Superior temporal gyrus (tissue), 1 donor: ENCODE results near the gene GABRB2.
A peak's percentile ranks its signal among the peaks of the same experiment; 100 is the strongest.
"Not testable (repeated sequence)": the region's sequence is repeated elsewhere in the genome, so short reads cannot be mapped to it uniquely, and the experiment has no call there.

Source experiments
- DNase-seq: peaks from one replicate; pipeline ENCODE4 v3.0.0-alpha.2; 2016; ENCODE audit errors: extremely low spot score

Gene GABRB2

DNA sequence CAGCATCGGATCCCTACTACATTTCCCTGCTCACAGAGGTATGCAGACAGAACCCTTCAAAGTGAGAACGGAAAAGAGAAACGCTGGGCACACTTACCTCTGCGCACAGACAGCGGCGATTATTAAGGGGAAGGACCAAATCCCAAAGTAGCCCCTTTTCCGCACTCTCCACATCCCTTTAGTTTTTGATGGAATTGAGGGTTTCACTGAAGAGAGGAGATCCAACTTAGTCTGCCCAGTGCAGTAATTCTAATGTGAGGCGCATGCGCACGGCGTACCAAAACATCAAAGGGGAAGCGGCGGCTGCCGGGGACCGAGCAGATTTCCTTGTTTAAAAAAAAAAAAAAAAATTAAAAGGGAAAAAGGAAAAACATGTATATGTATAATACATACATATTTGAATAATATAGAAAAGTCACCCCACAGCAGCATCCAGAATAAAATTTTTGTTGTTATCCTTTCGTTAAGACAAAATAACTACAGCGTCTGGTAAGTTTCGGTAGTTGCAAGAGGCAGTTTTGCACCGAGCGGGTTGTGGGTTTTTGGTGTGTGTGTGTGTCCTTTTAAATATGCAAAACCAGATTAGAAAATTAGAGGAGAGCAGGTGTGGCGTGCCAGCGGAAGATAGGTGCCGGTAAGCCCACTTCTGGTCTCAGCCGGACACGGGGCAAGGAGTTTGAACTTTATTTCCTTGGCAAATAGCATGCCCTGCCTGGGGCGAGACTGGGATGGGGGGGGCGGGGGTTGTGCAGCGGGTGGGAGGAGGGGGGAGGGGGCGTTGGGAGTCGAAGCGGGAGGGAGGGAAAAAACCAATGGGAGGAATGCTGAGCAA, at the start of gene GABRB2:
Gene GABRB2 (minus strand): TSS at position 256 of the 832 bp plus-strand sequence. CDS start 82 bp downstream, at position 174.
- peak; percentile 81 for DNase-seq

DNA sequence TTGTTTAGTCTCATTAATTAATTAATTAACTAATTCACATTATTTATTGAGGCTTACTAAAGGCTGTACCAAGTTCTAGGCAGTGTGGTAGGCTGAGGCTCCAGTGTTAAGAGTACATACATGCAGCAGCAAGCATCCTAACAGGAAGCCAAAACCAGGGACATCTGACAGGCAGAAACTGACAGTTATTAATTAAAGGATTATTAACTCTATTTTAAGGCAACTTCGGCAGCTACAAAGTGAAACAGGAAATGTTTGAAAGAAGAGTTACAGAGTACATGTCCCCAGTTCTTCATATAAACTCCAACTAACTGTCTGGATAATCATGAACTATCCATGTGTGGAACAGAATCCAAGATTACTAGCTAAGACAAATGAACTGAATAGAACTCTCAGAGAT, 39.3 kb upstream of the GABRB2 start:
- DNase-seq = no peak

- DNase-seq = no peak
Measured at GRCh38 chr5:161580621-161581020, 34.1 kb upstream of the GABRB2 start.

DNA sequence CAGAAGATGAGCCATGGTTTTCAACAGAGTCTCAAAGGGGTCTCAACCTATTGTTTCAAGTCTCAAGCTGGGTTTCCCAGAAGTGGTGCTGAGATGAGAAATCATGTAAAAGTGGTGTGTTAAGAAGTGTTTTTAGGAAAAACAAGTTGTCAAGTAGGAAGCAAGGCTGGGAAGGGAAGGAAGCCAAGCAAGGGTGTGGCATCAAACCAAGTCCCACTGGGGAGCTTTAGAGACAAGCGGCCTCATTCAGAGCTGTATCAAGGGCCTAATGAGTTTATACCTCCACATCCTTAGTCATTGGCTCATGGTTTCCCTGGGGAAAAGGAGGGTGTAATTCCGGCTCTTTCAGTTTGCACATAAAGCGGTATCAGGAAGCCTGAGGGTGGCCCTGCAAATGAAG, 26.4 kb upstream of the GABRB2 start:
- DNase-seq = no peak

DNA sequence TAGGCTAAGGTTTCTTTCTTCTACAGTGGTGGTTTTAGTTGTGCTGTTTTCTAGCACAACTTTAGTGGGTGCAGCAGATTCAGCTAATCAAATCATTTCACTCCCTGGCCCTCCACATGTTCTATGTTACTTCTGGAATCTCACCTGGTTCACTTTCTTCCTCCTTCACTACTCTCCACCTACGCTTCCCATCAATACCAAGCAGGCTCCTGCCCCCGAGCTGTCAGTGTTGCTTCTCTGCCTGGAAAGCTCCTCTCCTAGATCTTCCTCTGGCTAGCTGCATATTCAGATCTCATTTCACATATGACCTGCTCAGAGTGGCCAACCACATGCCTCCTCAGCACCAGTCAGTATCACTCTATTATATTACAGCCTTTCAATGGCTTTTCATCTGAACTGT, 19.6 kb upstream of the GABRB2 start:
- DNase-seq = no peak

GRCh38 chr5:161562446-161562845, 15.9 kb upstream of the GABRB2 start:
- DNase-seq = no peak

- no peak for DNase-seq
Measured at GRCh38 chr5:161549106-161549505, 2.6 kb upstream of the GABRB2 start.

GRCh38 chr5:161548487-161549094, 2.1 kb upstream of the GABRB2 start:
- no peak for DNase-seq

DNA sequence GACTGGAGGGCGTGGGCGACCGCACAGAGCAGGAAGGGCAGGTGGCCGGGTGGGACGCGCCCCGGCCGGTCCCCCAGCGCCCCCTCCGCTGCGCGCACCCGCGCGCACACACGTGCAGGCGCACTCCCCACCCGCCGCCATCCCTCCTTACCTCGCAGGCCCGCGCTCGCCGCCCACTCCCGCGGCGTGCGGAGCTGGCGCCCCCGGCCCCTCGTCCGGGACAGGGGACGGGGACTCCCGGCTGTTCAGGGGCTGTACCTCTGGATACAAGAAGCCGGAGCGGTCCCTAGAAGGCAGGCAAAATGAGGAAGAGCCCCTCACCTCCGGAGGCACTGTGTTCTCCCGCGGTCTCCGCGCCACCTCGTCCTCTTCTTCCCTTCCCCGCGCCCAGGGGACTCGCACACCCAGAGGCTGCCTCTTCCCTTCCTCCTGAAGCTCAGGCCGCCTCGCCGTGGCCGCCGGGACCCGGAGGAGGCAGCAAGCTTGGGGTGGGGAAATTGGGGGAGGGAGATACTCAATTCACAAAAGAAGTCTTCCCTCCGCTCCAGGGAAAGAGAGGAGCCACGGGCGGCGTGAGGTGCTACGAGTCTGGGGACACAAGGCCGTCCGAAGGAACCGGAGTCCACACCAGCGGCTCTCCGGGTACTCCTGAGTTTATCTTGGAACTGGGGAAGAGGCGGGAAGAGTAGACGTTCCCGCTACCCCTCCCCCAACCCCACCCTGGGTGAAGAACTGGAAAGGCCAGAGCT, 1.4 kb upstream of the GABRB2 start:
- no peak for DNase-seq

DNA sequence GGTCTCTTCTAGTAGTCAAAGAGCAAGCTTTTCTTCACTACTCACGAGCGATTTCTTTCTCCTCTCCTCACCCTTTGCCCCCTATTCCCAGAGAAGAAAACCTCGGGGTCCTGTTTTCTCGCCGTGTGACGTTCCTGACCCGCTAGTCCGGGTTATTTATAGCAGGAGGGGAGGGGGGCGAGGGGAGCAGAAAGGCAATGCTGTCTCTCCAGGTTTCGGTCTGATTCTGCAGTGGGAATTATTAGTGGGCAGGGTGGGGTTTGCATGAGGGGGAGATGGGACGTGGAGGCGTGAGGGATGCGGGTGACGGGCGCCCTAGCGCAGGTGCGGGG, 847 bp upstream of the GABRB2 start:
- DNase-seq = no peak

GRCh38 chr5:161546095-161546469, 443 bp downstream of the GABRB2 start:
- DNase-seq = no peak

- DNase-seq = no peak
Measured at GRCh38 chr5:161545344-161546094, 1.0 kb downstream of the GABRB2 start.

- DNase-seq = peak; percentile 84
Measured at GRCh38 chr5:161544350-161544765, 2.2 kb downstream of the GABRB2 start.

GRCh38 chr5:161539016-161539415, 7.5 kb downstream of the GABRB2 start:
- peak; percentile 25 for DNase-seq

DNA sequence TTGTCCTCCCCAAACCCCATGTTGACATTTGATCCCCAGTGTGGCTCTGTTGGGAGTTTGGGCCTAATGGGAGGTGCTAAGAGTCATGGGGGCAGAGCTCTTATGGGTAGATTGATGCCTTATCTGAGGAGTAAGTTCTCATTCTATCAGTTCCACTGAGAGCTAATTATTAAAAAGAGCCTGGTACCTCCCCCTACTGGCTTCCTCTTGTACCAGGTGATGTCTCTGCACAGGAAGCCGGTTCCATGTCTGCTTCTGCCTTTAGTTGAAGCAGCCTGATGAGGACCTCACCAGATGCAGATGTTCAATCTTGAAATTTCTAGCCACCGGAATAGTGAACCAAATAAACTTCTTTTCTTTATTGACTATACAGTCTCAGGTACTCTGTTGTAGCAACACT, 10.8 kb downstream of the GABRB2 start:
- DNase-seq = no peak

- no peak for DNase-seq
Measured at GRCh38 chr5:161530700-161531099, 15.8 kb downstream of the GABRB2 start.

GRCh38 chr5:161513942-161514341, 32.6 kb downstream of the GABRB2 start:
- peak; percentile 81 for DNase-seq

DNA sequence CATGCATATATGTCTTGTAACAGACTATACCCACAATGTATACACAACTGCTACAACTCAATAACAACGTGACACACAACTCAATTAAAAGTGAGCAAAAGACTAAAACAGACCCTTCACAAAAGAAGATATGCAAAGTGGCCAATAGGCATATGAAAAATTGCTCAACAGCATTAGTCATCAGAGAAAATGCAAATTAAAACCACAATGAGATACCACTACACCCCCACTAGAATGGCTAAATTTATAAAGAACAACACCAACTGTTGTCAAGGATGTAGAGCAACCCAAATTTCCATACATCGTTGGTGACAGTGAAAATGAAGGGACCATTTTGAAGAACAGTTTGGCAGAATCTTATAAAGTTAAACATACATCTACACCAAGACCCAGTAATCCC, 38.9 kb downstream of the GABRB2 start:
- DNase-seq = peak; percentile 68

DNA sequence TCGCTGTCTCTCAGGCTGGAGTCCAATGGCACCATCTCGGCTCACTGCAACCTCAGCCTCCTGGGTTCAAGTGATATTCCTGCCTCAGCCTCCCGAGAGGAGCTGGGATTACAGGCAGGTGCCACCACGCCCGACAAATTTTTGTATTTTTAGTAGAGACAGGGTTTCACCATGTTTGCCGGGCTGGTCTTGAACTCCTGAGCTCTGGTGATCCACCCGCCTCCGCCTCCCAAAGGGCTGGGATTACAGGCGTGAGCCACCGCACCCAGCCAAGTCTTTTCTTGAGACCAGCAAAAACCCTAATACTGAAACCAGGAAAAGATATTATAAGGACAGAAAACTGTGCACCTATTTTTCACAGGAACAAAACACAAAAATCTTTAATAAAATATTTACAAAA, 41.4 kb downstream of the GABRB2 start:
- DNase-seq = not testable (repeated sequence)

- DNase-seq = no peak
Measured at GRCh38 chr5:161498531-161498930, 48.0 kb downstream of the GABRB2 start.

DNA sequence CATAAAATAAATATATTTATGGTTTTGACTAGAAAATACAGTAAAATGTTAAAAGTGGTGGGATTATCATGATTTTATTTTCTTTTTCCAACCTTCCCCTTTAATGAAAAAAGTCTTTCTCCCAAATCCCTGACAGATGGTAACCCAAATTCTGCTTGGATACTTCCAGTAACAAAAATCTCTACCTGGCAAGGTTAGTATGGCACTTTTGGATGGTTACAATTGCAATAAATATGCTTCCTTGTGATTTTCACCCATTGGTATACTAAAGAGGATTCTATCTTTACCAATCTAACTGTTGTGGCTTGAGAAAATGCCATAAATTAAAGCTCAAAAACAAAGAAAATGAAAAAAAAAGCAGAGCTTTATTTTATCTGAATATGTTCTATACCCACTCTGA, 62.8 kb downstream of the GABRB2 start:
- no peak for DNase-seq

DNA sequence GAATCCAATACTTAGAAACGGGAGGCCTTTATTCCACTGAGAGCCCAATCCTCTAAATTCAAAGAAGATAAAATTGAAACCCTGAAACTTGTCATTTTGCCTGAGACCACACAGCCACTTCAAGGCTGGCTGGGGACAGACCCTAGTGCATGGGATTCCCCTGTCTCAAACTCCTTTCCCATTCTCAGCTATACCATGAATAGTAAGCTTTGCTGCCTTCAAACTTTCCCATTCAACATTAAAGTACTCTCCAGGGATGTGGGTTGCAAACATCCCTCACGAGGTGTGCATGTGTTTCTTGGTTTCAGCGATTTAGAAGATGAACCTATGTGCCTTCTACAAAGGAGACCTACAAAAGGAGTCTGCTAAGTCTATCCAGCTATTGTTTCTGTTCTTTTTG, 64.6 kb downstream of the GABRB2 start:
- DNase-seq = no peak
